GM23338 (cell line): ENCODE data around the gene ACP3. TPM values are rescaled to one million over a fixed set of nuclear protein-coding genes. Genes with fewer than 3 reads are reported as not detected.

Source experiments
- ATAC-seq: fragments of 200-7000 bp; cut with Tn5 transposase; 3 replicates; pipeline ENCODE4 v1.9.1; 2020
- DNase-seq: peaks from one replicate; pipeline ENCODE4 v3.0.0-alpha.2; 2015; ENCODE audit warnings: low spot score
- H2AFZ ChIP-seq: fragments of 200-600 bp; sonication (generic); 2 replicates; pipeline ENCODE4 v1.8.0; 2016; ENCODE audit warnings: antibody characterized with exemption, mild to moderate bottlenecking, moderate library complexity
- H3F3A ChIP-seq: fragments of 200-600 bp; sonication (generic); replicated peaks from 2 replicates; pipeline ENCODE4 v1.8.0; 2017; ENCODE audit warnings: antibody characterized with exemption, mixed run types, low read depth
- H3K27ac ChIP-seq: fragments of 200-600 bp; sonication (generic); 2 replicates; pipeline ENCODE4 v1.6.1; 2016; ENCODE audit warnings: low read depth
- H3K27me3 ChIP-seq: fragments of 200-600 bp; sonication (generic); 2 replicates; pipeline ENCODE4 v1.8.0; 2016; ENCODE audit warnings: mild to moderate bottlenecking, mixed run types, moderate library complexity; ENCODE audit not compliant: insufficient read depth
- H3K36me3 ChIP-seq: fragments of 200-600 bp; sonication (generic); 2 replicates; pipeline ENCODE4 v1.8.0; 2016; ENCODE audit warnings: mild to moderate bottlenecking; ENCODE audit not compliant: insufficient read depth
- H3K4me1 ChIP-seq: fragments of 200-600 bp; sonication (generic); 2 replicates; pipeline ENCODE4 v1.8.0; 2016; ENCODE audit warnings: mild to moderate bottlenecking, moderate library complexity; ENCODE audit not compliant: insufficient read depth
- H3K4me2 ChIP-seq: fragments of 200-600 bp; sonication (generic); 2 replicates; pipeline ENCODE4 v1.7.1; 2017; ENCODE audit warnings: mixed run types
- H3K4me3 ChIP-seq: fragments of 200-600 bp; sonication (generic); 2 replicates; pipeline ENCODE4 v1.6.1; 2016; ENCODE audit warnings: mixed run types
- H3K79me2 ChIP-seq: fragments of 200-600 bp; sonication (generic); replicated peaks from 2 replicates; pipeline ENCODE4 v1.8.0; 2017; ENCODE audit warnings: mild to moderate bottlenecking; ENCODE audit not compliant: insufficient read depth
- H3K9me2 ChIP-seq: fragments of 200-600 bp; sonication (generic); 2 replicates; pipeline ENCODE4 v1.8.0; 2017; ENCODE audit not compliant: insufficient read depth
- H4K20me1 ChIP-seq: fragments of 200-600 bp; sonication (generic); replicated peaks from 2 replicates; pipeline ENCODE4 v1.8.0; 2017; ENCODE audit warnings: mild to moderate bottlenecking; ENCODE audit not compliant: insufficient read depth
- H3K27ac Mint-ChIP-seq: 2 replicates; pipeline ENCODE4 v1.8.0; 2020; ENCODE audit warnings: inconsistent platforms, mild to moderate bottlenecking, moderate library complexity, mixed read lengths
- H3K27me3 Mint-ChIP-seq: 3 replicates; pipeline ENCODE4 v1.8.0; 2022; ENCODE audit warnings: low read depth, mild to moderate bottlenecking, moderate library complexity, mixed read lengths, inconsistent platforms; ENCODE audit not compliant: insufficient read depth, poor library complexity
- H3K36me3 Mint-ChIP-seq: 3 replicates; pipeline ENCODE4 v1.8.0; 2021; ENCODE audit warnings: low read depth, mild to moderate bottlenecking, inconsistent platforms, moderate library complexity, mixed read lengths
- H3K4me1 Mint-ChIP-seq: 3 replicates; pipeline ENCODE4 v1.8.0; 2020; ENCODE audit warnings: mild to moderate bottlenecking, inconsistent platforms, mixed read lengths
- H3K4me3 Mint-ChIP-seq: 3 replicates; pipeline ENCODE4 v1.8.0; 2021; ENCODE audit warnings: moderate library complexity, mild to moderate bottlenecking, inconsistent platforms, mixed read lengths
- H3K9me3 Mint-ChIP-seq: 3 replicates; pipeline ENCODE4 v1.8.0; 2020; ENCODE audit warnings: moderate library complexity, mild to moderate bottlenecking, inconsistent platforms, mixed read lengths
- CREB1 ChIP-seq: fragments of 250-450 bp; sonication (Bioruptor Pico); IDR thresholded peaks from 2 replicates; pipeline ENCODE4 v1.5.0; 2020; ENCODE audit warnings: low read depth, mild to moderate bottlenecking, moderate library complexity
- CTCF ChIP-seq, 2 experiments: fragments of 200-600 bp in 1 of 2; sonication (generic) in 1 of 2; conservative IDR thresholded peaks; 2 replicates each; pipeline versions ENCODE4 v1.5.1 to v1.6.1; 2016 to 2017; ENCODE audit warnings: antibody characterized with exemption in 2 of 2, low read depth in 2 of 2, mild to moderate bottlenecking in 2 of 2, moderate library complexity in 1 of 2
- EZH2 ChIP-seq: fragments of 200-600 bp; sonication (generic); IDR thresholded peaks from one replicate; pipeline ENCODE4 v1.8.0; 2017; ENCODE audit warnings: antibody characterized with exemption, mild to moderate bottlenecking, low read depth; ENCODE audit not compliant: unreplicated experiment
- STAT1 ChIP-seq: IDR thresholded peaks from one replicate; pipeline ENCODE4 v1.6.1; 2016; ENCODE audit warnings: antibody characterized with exemption; ENCODE audit not compliant: unreplicated experiment
- ZNF114 ChIP-seq: fragments of 250-450 bp; sonication (Bioruptor Pico); IDR thresholded peaks from 2 replicates; pipeline ENCODE4 v1.5.0; 2020; ENCODE audit warnings: mild to moderate bottlenecking, moderate library complexity
- ZNF462 ChIP-seq: fragments of 250-450 bp; sonication (Bioruptor Pico); IDR thresholded peaks from 2 replicates; pipeline ENCODE4 v1.5.0; 2020; ENCODE audit warnings: mild to moderate bottlenecking, moderate library complexity
- polyA plus RNA-seq: library from polyadenylated mRNA; unstranded; fragments of >200 nt; fragmentation: Nextera tagmentation; extraction: Ambion mirVana; gene quantifications from 2 replicates; pipeline ENCODE4 v1.2.1, GENCODE V29; 2016
- total RNA-seq: library from RNA; depleted of rRNA; stranded (reverse); fragments of >200 nt; shearing (Covaris generic); gene quantifications from 2 replicates; pipeline ENCODE4 v1.2.3, GENCODE V29; 2014

The ACP3 gene
- total and polyA plus RNA-seq, 2 experiments from 2014 or later = 1.1 to 3.5 TPM

DNA sequence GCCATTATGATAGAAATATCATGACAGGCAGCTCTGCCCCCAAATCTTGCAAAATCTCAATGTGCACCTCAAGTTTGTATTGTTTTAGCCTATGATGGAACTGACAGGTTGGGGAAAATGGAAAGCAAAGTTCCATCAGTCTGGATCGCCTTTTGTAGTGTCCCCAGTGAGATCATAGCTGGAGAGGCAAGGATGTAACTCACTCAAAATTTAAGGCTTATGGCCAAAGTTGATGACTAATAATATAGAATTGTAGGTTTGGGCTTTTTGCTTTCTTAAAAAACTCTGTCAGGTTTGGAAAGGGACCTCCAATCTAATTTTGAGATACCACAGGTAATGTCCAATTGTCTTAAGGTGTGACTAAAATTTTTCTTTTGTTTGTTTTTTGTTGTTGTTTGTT, 1.4 kb upstream of the ACP3 start:
- peaks cover 3% of the 10 kb centered on the region; the same call in 1 of the 2 replicates for H3K9me2 ChIP-seq
- no peak overlapping the region for H3K27ac ChIP-seq
- peaks cover 26% of the 10 kb centered on the region for H3K4me1 Mint-ChIP-seq
- no peaks in the 10 kb centered on the region for H3K27me3 ChIP-seq
- peaks cover 33% of the 10 kb centered on the region for H3K4me1 ChIP-seq
- no peak for DNase-seq
- H2AFZ ChIP-seq = no peak overlapping the region
- no peak overlapping the region for H3K4me3 ChIP-seq
- H3K36me3 ChIP-seq = no peaks in the 10 kb centered on the region
- no peak overlapping the region for H3K4me3 Mint-ChIP-seq
- no peak overlapping the region for H3K27ac Mint-ChIP-seq
- TF ChIP-seq EZH2 (no peak), STAT1 (no peak), CREB1 (CRISPR knock-in tag) (no peak), ZNF114 (CRISPR knock-in tag) (no peak), CTCF (conservative IDR thresholded peaks at IDR 0.05; ENCODE audit: low read depth in 2 of 2) (no peak), ZNF462 (no peak)
- no peaks in the 10 kb centered on the region for H3K36me3 Mint-ChIP-seq
- H3F3A ChIP-seq = no peaks in the 10 kb centered on the region
- H3K27me3 Mint-ChIP-seq = peaks cover 2% of the 10 kb centered on the region
- H4K20me1 ChIP-seq = no peaks in the 10 kb centered on the region
- H3K79me2 ChIP-seq = no peaks in the 10 kb centered on the region
- no peak for ATAC-seq
- H3K9me3 Mint-ChIP-seq = peaks cover 6% of the 10 kb centered on the region; the same call in 1 of the 3 replicates
- no peak overlapping the region for H3K4me2 ChIP-seq
